GM18499 (cell line): ENCODE data around the gene MAGI1.

Source experiments
- ATAC-seq: cut with Tn5 transposase; IDR thresholded peaks from one replicate; pipeline ENCODE4 v1.9.1; 2021; ENCODE audit warnings: moderate number of reproducible peaks; ENCODE audit not compliant: insufficient read depth, unreplicated experiment

MAGI1 gene

DNA sequence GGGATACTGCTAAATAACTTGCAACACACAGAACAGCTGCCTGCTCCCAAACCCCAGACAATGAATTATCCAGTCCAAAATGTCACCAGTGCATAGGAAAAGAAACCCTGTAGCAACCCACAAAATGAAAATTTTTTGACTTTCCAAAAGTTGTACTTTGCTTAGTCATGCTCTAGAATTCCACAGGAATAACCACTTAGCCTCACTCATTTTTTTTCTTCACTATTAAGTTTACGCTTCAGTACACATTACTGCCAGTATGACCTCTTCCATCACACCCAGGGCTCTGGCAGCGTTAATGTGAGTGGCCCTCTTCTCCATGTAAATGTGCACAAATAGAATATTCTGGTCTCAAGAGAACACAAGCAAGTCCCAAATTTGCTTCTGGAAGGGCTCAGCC is 259.8 kb downstream of the MAGI1 start:
- no peak for ATAC-seq

DNA sequence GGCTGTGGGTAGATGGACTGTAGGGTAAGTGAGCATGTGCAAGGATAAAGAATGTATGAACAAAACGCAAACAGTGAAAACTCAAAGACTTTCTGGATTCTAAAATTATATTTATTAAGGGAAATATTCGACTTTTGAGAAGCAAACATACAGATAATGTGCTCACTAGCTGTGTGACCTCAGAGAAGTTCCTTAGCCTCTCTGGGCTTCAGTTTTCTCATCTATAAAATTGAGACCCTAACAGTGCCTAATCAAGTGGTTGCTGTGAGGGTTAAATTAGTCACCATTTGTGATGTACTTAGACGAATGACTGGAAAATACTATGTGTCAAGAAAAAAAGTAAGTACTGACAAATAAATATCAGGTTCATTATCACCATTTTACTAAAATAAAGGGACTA is 261.7 kb downstream of the MAGI1 start:
- no peak for ATAC-seq

DNA sequence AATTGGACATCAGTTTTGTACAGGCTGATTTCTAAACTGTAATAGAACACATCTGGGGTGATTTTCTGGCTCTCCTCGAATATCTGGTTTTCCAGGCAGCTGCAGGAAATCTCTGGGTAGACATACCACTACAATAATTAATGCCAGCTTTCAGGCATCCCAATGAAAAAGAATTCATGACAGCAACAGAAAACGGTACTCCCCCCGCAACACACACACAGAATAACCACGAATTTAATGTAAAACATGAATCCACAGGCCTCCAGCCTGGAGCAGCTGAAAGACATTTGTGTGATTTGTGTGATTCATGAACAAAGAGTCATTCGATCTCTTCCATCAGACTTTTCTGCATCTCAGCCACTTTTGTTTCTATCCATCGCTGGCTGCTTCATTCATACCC is 262.2 kb downstream of the MAGI1 start:
- no peak for ATAC-seq

DNA sequence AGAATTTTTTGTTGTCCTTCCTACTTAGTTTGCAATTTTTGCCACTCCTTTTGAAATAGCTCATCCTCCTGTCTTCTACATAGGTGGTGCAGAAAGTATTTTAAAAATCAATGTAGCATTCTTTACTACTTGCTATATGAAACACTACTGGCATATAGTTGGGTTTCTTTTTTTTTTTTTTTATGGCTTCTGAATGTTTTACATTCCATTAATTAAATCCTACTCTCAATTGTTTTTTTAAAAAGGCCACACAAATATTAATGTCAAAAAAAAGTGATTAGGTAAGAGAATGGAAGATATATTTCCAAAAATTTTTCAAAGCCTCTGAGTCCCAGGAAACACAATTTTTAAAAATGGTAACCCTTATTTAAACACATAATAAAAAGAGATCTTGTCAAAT is 262.6 kb downstream of the MAGI1 start:
- no peak for ATAC-seq

DNA sequence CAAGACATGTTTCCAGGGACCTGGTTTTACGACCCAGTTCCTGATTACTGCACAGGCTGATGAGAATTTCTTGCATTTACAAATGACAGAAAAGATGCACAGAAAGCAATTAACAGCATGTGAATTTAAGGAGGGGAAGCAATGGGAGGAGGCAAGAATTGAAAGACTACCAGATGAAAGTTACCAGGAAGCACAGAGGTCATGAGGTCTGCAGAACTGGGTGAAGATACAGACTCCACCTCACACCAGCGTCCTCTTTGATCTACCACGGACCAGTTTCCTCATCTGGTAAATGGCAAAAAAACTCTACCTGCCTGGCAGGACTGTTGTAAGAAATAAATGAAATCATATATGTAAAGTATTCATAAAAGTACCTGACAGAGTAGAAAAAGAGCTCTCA is 266.0 kb downstream of the MAGI1 start:
- ATAC-seq: no peak

DNA sequence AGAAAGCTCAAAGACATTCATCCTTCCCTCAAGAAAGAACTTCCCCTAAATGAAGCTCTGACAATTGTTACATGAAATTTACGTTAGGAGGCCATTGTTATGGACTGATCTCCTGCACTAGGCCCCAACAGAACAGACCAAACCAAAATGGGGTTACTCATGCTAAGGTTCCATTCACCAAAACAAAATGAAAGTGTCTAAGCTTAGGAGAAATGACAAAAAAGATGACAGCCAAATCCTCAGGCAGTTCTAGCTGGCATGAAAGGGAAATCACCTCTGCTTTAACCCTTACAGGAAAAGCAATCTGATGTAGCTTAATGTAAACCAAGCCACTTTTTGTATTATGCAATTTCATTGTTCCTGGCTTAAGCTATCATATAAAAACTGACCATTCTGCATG is 271.2 kb downstream of the MAGI1 start:
- ATAC-seq: no peak

DNA sequence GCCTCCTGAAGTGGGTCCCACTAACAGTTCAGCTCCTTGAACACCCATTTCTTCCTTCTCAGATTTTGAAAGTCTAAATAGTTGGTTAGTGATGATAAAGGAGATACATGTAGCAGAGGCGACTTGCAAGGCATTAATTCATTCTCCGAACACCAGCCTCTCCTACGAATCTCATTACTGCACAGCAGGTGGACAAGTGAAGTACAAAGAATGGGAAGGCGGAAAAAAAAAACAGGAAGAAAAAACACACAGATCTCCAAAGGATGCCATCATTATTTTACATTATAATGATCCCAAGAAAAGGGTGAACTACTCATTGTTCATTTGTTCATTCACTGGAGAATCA is 276.5 kb downstream of the MAGI1 start:
- no peak for ATAC-seq

DNA sequence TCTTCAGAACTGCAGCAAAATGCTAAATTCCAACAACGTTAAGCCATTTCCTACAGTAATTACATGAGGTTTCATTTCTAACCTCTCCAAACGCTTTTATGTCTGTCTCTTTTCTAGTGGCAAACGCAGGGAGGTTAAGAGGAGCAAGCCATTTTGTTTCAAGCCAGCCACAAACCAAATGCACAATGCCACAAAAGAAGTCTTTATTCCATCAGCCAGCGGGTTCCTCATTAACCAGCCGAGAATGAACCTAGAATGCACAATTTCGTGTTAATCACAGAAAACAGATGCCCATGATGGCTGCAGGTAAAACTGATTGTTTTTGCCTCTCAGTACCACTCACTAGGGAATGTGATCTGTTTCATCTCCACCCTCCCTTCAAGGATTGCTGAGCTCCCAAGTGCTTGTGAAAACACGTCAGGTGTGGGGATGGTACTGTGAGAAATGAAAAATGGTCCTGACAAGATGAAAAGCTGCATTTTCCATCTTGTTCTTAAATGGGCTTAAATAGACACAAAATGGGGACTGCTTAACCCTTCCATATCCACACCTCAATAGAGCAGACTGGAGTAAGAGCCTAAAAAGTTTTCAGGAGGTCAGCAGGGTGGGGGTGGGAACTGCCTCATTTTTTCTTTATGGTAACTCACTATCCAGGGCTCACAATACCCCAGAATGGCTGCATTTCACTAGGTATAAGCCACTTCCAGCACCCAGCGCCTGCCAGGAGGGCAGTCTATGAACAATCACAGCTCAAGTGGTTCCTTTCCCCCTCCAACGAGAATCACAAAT is 277.1 kb downstream of the MAGI1 start:
- no peak for ATAC-seq

DNA sequence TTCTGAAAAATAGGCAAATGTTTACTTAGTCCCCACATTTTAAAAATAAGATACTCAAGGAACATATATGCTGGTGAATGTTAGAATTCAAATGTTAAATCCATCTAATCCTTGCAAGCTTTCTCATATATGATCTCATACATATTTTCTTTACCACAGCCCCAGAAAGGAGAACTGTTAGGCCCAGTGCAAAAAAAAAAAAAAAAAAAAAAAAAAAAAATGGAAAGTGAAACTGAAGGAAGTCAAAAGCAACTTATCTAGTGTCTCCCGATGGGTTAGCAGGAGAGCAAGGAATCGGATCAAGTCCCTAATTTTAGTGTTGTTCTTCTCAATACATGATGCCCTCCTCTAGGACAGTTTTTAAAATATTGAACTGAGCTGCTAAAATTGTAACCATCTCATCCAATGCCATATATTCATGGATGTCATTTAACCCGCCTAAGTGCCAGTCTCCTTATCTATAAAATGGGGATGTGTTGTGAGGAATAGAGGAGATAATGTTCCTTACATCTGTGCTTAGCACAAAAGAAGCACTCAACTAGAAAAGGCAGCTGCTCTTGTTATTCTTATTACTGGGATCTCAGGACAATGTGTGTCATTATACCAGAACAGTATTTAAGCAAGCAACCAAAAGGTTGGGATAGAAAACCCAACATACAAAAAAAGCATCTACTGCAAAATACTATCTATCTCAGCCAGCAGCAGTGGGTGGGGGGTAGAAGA is 279.7 kb downstream of the MAGI1 start:
- ATAC-seq: no peak

DNA sequence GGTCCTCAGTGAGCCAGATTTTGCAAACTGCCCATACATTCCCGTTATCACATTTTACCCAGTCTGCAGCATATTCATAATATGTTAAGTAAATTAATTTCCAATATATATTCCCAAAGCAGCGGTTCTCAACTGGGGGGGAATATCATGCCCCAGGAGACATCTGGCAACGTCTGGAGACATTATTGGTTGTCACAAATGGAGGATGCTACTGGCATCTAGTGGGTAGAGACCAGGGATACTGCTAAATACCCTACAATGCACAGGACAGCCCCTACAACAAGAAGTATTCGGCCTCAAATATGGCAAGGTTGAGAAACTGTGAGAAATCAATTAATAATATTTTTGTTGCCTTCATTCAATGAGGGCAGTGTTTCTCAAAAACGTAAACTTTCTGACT is 280.3 kb downstream of the MAGI1 start:
- no peak for ATAC-seq

DNA sequence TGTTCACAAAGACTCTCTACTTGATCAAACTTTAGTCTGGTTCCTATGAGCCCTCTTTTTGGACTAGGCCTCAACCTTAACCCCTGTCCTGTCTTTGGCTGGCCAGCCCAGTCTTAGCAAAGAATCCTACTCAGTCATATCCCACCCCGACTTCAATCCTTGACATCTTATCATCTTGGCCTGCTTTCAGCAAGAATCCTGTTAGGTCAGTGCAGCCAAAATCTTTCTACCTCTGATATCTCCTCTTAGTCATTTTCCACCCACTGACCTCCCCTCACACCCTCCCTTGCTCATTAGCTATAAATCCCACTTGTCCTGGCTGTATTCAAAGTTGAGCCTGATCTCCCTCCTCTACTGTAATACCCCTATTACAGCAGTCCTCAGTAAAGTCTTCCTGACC is 286.1 kb downstream of the MAGI1 start:
- ATAC-seq: no peak

DNA sequence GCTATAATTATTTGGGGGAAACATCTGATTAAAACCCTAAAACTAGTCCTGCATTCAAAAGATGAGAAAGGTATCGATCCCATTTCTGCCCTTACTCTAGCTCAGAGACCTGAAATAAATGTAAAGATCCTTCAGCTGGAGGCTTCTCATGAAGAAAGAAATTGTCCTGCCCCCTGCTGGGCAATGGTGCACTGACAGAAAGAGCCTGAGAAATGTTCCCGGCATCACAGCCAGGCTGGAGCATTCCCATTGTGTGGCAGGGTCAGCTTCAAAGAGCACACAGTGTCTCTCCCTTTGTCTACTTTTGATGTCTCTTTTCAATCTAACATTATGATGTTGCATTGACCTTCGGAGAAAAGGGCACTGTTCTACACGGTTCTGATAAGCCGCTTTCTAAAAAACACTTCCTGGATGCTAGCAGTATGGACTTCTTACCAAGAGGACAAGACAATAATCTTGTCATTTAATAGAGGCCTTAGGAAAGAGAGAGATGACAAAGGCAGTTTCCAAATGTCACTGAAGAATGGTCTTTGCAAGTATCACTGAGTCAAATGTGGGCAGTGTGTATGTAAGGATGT is 287.5 kb downstream of the MAGI1 start:
- no peak for ATAC-seq

DNA sequence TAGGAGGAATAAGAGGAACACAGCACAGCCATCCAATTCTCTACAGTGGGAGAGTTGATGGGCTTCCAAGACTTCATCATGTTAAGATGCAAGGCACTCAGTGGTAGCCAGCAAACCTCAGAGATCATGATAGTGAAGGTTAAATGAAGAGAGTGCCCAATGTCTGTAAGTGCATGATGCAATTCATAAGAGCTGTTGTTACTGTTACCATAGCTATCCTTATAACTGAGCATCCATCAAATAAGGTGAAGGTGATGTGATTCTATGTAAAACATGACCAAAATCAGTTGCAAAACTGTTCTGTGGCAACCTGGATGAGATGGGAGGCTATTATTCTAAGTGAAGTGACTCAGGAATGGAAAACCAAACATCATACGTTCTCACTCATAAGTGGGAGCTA is 289.7 kb downstream of the MAGI1 start:
- ATAC-seq: no peak

DNA sequence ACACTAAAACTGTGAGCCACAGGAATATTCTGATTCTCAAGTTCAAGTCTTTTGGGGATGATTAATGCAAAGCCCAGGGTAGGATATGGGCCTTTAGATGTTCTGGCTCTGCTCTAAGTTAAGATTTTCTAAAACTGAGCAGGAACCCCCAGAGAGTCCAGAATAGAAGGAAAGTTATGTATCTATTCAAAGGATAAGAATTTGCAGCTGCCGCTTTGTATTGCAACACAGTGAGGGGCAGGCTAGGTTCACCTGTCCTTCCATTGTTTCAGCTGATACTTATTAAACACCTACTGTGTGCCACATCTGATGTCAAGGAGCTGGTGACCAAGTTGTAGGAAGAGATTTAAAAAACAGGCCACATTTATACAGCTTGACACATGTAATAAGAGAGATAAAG is 290.4 kb downstream of the MAGI1 start:
- no peak for ATAC-seq

DNA sequence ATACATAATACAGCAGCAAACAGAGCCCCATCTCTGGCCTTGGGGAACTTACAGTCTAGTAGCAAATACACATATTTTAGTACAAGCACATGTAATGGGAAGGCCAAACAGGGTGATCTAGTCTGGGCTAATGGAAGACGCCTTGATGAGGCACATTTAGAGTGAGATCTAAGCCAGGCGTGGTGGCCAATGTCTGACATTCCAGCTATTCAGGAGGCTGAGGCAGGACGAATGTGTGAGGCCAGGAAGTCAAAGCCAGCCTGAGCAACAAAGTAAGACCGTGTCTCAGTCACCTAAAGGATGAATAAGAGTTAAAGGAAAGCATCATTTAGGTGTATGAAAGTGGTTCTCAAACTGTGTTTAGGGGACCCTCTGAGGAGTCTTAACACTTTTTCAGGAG is 291.9 kb downstream of the MAGI1 start:
- ATAC-seq: no peak

DNA sequence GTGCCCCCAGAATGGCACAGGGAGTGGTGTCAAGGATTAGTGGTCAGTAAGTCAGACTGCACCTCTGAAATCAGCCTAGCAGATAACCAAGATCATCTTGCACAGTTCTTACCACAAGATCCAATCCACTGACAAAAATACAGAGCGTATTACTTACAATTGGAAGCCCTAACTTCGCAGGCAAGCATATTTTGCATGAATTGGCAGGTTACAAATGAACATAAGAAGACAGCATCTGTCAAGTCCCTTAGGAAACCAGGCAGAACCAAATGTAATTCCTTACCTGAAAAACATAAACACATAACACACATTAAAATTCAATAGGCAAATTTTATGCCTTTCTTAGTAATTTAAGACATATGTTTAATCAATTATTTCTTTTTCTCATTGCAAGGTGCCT is 293.4 kb downstream of the MAGI1 start:
- no peak for ATAC-seq

DNA sequence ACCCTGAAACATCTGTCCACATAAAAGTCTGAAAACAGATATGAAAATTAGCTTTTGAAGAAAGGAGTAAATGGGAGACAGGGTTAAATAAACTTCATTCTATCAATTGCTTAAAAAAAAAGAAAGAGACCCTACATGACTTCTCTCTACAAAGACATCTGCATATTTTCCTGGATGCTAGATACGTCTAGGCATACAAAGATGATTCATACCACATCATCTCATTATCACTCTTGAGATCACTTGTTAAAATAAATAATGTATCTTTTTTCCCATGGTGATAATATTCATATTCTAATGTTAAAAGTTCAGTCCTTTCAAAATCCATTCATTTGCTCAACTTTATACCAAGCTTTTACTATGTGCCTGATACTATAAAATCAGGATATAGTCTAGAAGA is 295.8 kb downstream of the MAGI1 start:
- no peak for ATAC-seq

DNA sequence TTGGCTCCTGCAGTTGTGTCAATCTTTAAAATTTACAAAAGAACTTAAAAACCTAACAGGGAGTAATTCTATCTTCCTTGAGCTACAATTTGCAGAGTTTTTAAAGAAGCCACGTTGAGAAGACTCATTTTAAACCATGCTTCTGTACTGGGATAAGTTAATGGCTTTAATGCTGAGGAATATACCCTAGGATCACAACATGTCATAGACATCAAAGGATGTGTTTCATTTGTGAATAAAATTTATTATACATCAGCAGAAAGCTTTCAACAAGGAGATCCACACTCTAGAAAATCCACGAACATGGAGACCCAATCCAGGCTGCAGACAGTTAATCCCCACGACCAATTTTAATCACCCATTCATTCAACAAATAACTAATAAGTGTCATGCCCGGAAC is 297.2 kb downstream of the MAGI1 start:
- ATAC-seq: no peak

DNA sequence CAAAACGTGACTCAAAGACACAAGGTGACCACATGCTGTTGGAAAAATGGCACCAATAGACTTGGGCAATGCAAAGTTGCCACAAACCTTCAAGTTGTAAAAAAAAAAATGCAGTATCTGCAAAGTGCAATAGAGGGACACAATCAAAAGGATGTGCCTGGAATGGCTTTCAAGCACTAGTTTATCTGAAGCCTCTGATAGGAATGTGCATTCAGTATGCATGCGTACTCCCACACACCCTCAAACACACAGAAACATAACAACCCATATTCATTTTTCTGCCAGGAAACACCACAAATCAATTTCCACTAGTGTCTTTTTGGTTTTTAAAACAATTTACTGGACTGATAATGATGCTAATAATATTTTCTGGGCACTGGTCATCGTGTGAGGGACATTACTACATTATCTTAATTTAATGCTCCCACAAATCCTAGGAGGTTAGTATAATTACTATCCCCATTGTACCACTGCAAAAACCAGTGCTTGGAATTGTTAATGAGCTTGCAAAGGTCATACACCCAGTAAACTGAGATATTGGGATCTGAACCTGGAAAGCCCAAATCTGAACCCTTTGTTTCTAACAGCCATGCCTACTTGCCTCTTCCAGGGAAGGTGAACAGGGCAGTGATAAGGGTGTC is 298.7 kb downstream of the MAGI1 start:
- no peak for ATAC-seq

DNA sequence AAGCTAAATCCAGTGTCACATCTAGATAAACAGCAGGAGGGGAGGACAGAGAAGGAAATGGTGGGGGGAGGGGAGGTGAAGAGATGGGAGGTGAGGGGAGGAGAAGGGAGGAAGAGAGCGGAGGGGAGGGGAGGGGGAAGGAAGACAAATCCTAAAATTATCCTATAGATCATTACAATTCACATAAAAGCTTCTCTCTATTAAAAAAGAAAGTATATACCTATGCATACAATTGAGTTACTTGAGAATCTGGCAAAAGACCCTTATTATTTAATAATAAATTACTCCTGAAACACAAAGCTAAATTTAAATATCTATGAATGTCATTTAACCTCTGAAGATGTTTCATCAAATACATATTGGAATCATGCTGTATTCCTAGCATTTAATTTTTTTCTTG is 303.9 kb downstream of the MAGI1 start:
- no peak for ATAC-seq

DNA sequence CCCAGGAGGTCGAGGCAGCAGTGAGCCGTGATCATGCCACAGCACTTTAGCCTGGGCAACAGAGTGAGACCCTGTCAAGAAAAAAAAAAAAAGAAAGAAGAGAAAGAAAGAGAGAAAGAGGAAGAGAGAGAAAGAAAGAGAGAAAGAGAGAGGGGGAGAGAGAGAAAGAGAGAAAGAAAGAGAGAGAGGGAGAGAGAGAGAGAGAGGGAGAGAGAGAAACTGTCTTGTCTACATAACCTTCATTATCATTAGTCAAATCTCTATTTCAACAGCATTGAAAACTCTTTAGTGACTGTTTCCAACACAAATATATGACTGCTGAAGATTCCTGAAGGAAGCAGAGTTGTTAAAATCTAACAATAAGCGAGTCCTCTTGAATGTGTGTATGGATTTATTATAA is 304.3 kb downstream of the MAGI1 start:
- ATAC-seq: no peak
